ENCODE data around the gene MAML2.

MAML2 gene

GRCh38 chr11:96145163-96145585 lies 197.8 kb downstream of the MAML2 start:
- H3K27ac ChIP-seq: no peak overlapping the region
- TF ChIP-seq CTCF (IDR thresholded peaks at IDR 0.05) (no peak), ZFX (IDR thresholded peaks at IDR 0.05; ENCODE audit: borderline replicate concordance) (no peak)

GRCh38 chr11:96144553-96144952 lies 198.4 kb downstream of the MAML2 start:
- no peak overlapping the region for H3K27ac ChIP-seq
- TF ChIP-seq ZFX (IDR thresholded peaks at IDR 0.05; ENCODE audit: borderline replicate concordance) (no peak), CTCF (IDR thresholded peaks at IDR 0.05) (no peak)

GRCh38 chr11:96143041-96143521 lies 199.9 kb downstream of the MAML2 start:
- TF ChIP-seq ZFX (IDR thresholded peaks at IDR 0.05; ENCODE audit: borderline replicate concordance) (no peak), CTCF (IDR thresholded peaks at IDR 0.05) (no peak)
- no peak overlapping the region for H3K27ac ChIP-seq

GRCh38 chr11:96141626-96142025 lies 201.4 kb downstream of the MAML2 start:
- TF ChIP-seq CTCF (IDR thresholded peaks at IDR 0.05): no peak
- TF ChIP-seq ZFX (IDR thresholded peaks at IDR 0.05; ENCODE audit: borderline replicate concordance): no peak
- H3K27ac ChIP-seq: no peak overlapping the region

- no peak overlapping the region for H3K27ac ChIP-seq
- TF ChIP-seq CTCF (IDR thresholded peaks at IDR 0.05) (no peak), ZFX (IDR thresholded peaks at IDR 0.05; ENCODE audit: borderline replicate concordance) (no peak)
Observed at GRCh38 chr11:96139691-96140090, 203.3 kb downstream of the MAML2 start.

GRCh38 chr11:96137373-96137772 lies 205.6 kb downstream of the MAML2 start:
- no peak for TF ChIP-seq CTCF (IDR thresholded peaks at IDR 0.05)
- no peak for TF ChIP-seq ZFX (IDR thresholded peaks at IDR 0.05; ENCODE audit: borderline replicate concordance)
- H3K27ac ChIP-seq: no peak overlapping the region

GRCh38 chr11:96136613-96137298 lies 206.2 kb downstream of the MAML2 start:
- H3K27ac ChIP-seq: no peak overlapping the region
- TF ChIP-seq CTCF (IDR thresholded peaks at IDR 0.05): no peak

Data from 22Rv1 (cell line).